ENCODE measurements around the gene PVALEF. TPM values are rescaled to one million over a fixed set of nuclear protein-coding genes. Genes with fewer than 3 reads are reported as not detected.

Gene PVALEF
- total and polyA plus RNA-seq, 7 donors = not detected

- no peak for DNase-seq
- Histone ChIP-seq H3K9me3 (no peaks in the 10 kb centered on the region), H3K27me3 (ENCODE audit: insufficient read depth in 3 of 3, low read length in 2 of 3) (no peaks in the 10 kb centered on the region), H3K36me3 (ENCODE audit: insufficient read depth in 1 of 2, low read depth in 1 of 2) (peaks cover 0 to 3% of the 10 kb centered on the region in 2 donors), H3K4me3 (peak overlapping the region; percentile 11), H3K27ac (no peak overlapping the region), H3K4me1 (no peaks in the 10 kb centered on the region)
- intact Hi-C loops (cut with DNase I) = no loop called here
- no peak for TF ChIP-seq CTCF (IDR thresholded peaks at IDR 0.05)
- no peak for ATAC-seq
- WGBS, 3 donors = 79 to 82% (median 81%) methylated on average over 21 of the region's 21 CpGs
These were observed 32.7 kb downstream of the PVALEF start for GRCh38 chr17:81197831-81198490.

GRCh38 chr17:81198826-81199481 is 33.6 kb downstream of the PVALEF start:
- WGBS, 3 donors = 86 to 91% (median 89%) methylated on average over 22 of the region's 22 CpGs
- ATAC-seq (no peak), DNase-seq (no peak)
- TF ChIP-seq CTCF (IDR thresholded peaks at IDR 0.05) = no peak
- Histone ChIP-seq H3K27me3 (ENCODE audit: insufficient read depth in 3 of 3, low read length in 2 of 3) (no peaks in the 10 kb centered on the region), H3K4me1 (no peaks in the 10 kb centered on the region), H3K36me3 (ENCODE audit: insufficient read depth in 1 of 2, low read depth in 1 of 2) (peaks cover 0 to 3% of the 10 kb centered on the region in 2 donors), H3K9me3 (no peaks in the 10 kb centered on the region), H3K27ac (no peak overlapping the region), H3K4me3 (no peak overlapping the region)
- intact Hi-C loops (cut with DNase I) = no loop called here

DNA sequence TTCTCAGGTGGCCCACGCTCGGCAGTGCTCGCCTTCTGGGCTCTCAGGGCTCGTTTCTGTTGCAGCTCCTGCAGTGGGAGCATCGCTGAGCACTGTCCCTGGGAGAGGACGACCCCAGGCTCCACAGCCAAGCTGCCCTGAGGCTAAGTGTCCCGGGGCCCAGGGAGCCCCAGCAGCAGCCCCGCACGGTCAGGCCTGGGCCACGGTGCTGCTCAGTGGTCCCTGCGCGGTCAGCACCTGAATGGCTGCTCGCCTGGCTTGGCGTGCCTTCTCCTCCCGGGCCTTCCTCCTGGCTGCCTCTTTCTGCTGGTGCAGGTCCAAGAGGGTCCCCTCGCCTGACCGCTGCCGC is 34.1 kb downstream of the PVALEF start:
- 93 to 97% (median 97%) methylated on average over 15 to 18 of the region's 18 CpGs for WGBS, 3 donors
- DNase-seq = no peak
- Histone ChIP-seq H3K36me3 (ENCODE audit: insufficient read depth in 1 of 2, low read depth in 1 of 2) (peaks cover 0 to 3% of the 10 kb centered on the region in 2 donors), H3K4me3 (no peak overlapping the region), H3K4me1 (no peaks in the 10 kb centered on the region), H3K27ac (no peak overlapping the region), H3K9me3 (no peaks in the 10 kb centered on the region), H3K27me3 (ENCODE audit: insufficient read depth in 3 of 3, low read length in 2 of 3) (no peaks in the 10 kb centered on the region)
- intact Hi-C loops (cut with DNase I) = no loop called here
- no peak for ATAC-seq
- no peak for TF ChIP-seq CTCF (IDR thresholded peaks at IDR 0.05)

DNA sequence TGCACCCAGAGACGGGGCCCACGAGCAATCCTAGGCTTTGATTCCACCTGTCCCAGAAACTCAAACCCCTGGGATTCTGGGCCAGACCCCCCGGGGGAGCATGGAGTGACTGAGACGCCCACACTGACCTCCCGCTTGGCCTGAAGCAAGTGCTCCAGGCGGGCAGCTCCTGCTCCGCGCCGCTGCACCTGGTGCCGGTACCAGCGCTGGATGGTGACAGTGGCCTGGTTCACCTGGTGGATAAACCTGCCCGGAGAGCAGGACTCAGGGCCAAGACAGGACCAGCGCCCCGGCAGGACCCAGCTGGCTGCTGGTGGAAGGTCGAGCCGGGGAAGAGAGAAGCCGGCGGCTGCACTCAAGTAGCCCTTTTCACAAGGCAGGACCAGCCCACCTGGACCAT is 34.9 kb downstream of the PVALEF start:
- H3K36me3 ChIP-seq (ENCODE audit: insufficient read depth in 1 of 2, low read depth in 1 of 2) = peaks cover 0 to 3% of the 10 kb centered on the region in 2 donors
- H3K4me3 ChIP-seq = no peak overlapping the region
- H3K27ac ChIP-seq = no peak overlapping the region
- H3K4me1 ChIP-seq = no peaks in the 10 kb centered on the region
- ATAC-seq = no peak
- 91 to 93% (median 92%) methylated on average over 18 of the region's 18 CpGs for WGBS, 3 donors
- H3K9me3 ChIP-seq = no peaks in the 10 kb centered on the region
- intact Hi-C loops (cut with DNase I) = loop anchor here in 1 of 2 donors (5.0 kb wide), 1 partner anchor 58 kb away; no protein-coding TSS in a partner anchor
- DNase-seq = no peak
- TF ChIP-seq CTCF (IDR thresholded peaks at IDR 0.05) = no peak
- H3K27me3 ChIP-seq (ENCODE audit: insufficient read depth in 3 of 3, low read length in 2 of 3) = no peaks in the 10 kb centered on the region
